Muscle layer of colon (tissue), 2 donors: ENCODE results near the gene PALLD.

ENCODE experiments used
- H3K27ac ChIP-seq: one replicate; pipeline ENCODE4 v1.7.0; 2013; ENCODE audit warnings: low read depth, mild to moderate bottlenecking, low read length, moderate library complexity
- H3K27me3 ChIP-seq, 2 donors: one replicate each; pipeline ENCODE4 v1.7.0; 2013; ENCODE audit warnings: low read length in 2 of 2, mild to moderate bottlenecking in 2 of 2; ENCODE audit not compliant: insufficient read depth in 2 of 2, control insufficient read depth in 1 of 2
- H3K36me3 ChIP-seq: one replicate; pipeline ENCODE4 v1.7.0; 2013; ENCODE audit warnings: mild to moderate bottlenecking, low read length; ENCODE audit not compliant: insufficient read depth
- H3K4me1 ChIP-seq: one replicate; pipeline ENCODE4 v1.7.0; 2013; ENCODE audit warnings: mild to moderate bottlenecking, low read length; ENCODE audit not compliant: insufficient read depth
- H3K4me3 ChIP-seq, 2 donors: one replicate each; pipeline ENCODE4 v1.7.0; 2013; ENCODE audit warnings: low read length in 2 of 2, low read depth in 1 of 2, mild to moderate bottlenecking in 1 of 2, moderate library complexity in 1 of 2
- H3K9ac ChIP-seq: one replicate; pipeline ENCODE4 v1.7.0; 2013; ENCODE audit warnings: low read length
- H3K9me3 ChIP-seq: one replicate; pipeline ENCODE4 v1.7.0; 2013; ENCODE audit warnings: mild to moderate bottlenecking, low read length
- donor health status: abdominal sarcoma.
- donor health status: Adenocarcinoma of cecum.

Gene PALLD

GRCh38 chr4:168784786-168785461, 288.1 kb downstream of the PALLD start:
- H3K9ac ChIP-seq, result no peak overlapping the region
- H3K27ac ChIP-seq, result no peak overlapping the region
- H3K27me3 ChIP-seq, result no peaks in the 10 kb centered on the region
- no peaks in the 10 kb centered on the region for H3K36me3 ChIP-seq
- no peaks in the 10 kb centered on the region for H3K4me1 ChIP-seq
- no peaks in the 10 kb centered on the region for H3K9me3 ChIP-seq
- no peak overlapping the region for H3K4me3 ChIP-seq

GRCh38 chr4:168787334-168787733, 290.5 kb downstream of the PALLD start:
- H3K27ac ChIP-seq, result no peak overlapping the region
- no peak overlapping the region for H3K9ac ChIP-seq
- no peaks in the 10 kb centered on the region for H3K4me1 ChIP-seq
- H3K9me3 ChIP-seq, result no peaks in the 10 kb centered on the region
- no peaks in the 10 kb centered on the region for H3K36me3 ChIP-seq
- H3K27me3 ChIP-seq, result no peaks in the 10 kb centered on the region
- H3K4me3 ChIP-seq, result no peak overlapping the region

GRCh38 chr4:168787801-168788595, 291.1 kb downstream of the PALLD start:
- no peak overlapping the region for H3K27ac ChIP-seq
- no peak overlapping the region for H3K9ac ChIP-seq
- H3K9me3 ChIP-seq, result no peaks in the 10 kb centered on the region
- H3K36me3 ChIP-seq, result no peaks in the 10 kb centered on the region
- H3K27me3 ChIP-seq, result no peaks in the 10 kb centered on the region
- H3K4me3 ChIP-seq, result no peak overlapping the region
- H3K4me1 ChIP-seq, result no peaks in the 10 kb centered on the region

- no peaks in the 10 kb centered on the region for H3K4me1 ChIP-seq
- H3K9ac ChIP-seq, result no peak overlapping the region
- H3K9me3 ChIP-seq, result no peaks in the 10 kb centered on the region
- H3K27me3 ChIP-seq, result no peaks in the 10 kb centered on the region
- no peaks in the 10 kb centered on the region for H3K36me3 ChIP-seq
- H3K27ac ChIP-seq, result no peak overlapping the region
- H3K4me3 ChIP-seq, result no peak overlapping the region
These were observed 294.0 kb downstream of the PALLD start for GRCh38 chr4:168790898-168791297.

GRCh38 chr4:168791376-168791775, 294.5 kb downstream of the PALLD start:
- Histone ChIP-seq H3K9me3 (no peaks in the 10 kb centered on the region), H3K4me3 (no peak overlapping the region), H3K36me3 (no peaks in the 10 kb centered on the region), H3K27me3 (no peaks in the 10 kb centered on the region), H3K4me1 (peaks cover 4% of the 10 kb centered on the region), H3K27ac (no peak overlapping the region), H3K9ac (no peak overlapping the region)

GRCh38 chr4:168793542-168793941, 296.7 kb downstream of the PALLD start:
- H3K9ac ChIP-seq, result no peak overlapping the region
- no peak overlapping the region for H3K4me3 ChIP-seq
- H3K27me3 ChIP-seq, result no peaks in the 10 kb centered on the region
- no peaks in the 10 kb centered on the region for H3K36me3 ChIP-seq
- no peak overlapping the region for H3K27ac ChIP-seq
- no peaks in the 10 kb centered on the region for H3K9me3 ChIP-seq
- peaks cover 18% of the 10 kb centered on the region for H3K4me1 ChIP-seq

GRCh38 chr4:168794092-168794707, 297.3 kb downstream of the PALLD start:
- Histone ChIP-seq H3K27me3 (no peaks in the 10 kb centered on the region), H3K36me3 (no peaks in the 10 kb centered on the region), H3K4me3 (no peak overlapping the region), H3K4me1 (peaks cover 18% of the 10 kb centered on the region), H3K9me3 (no peaks in the 10 kb centered on the region), H3K9ac (no peak overlapping the region), H3K27ac (no peak overlapping the region)

GRCh38 chr4:168794881-168795280, 298.0 kb downstream of the PALLD start:
- peaks cover 18% of the 10 kb centered on the region for H3K4me1 ChIP-seq
- H3K9ac ChIP-seq, result no peak overlapping the region
- H3K4me3 ChIP-seq, result no peak overlapping the region
- H3K27ac ChIP-seq, result no peak overlapping the region
- no peaks in the 10 kb centered on the region for H3K27me3 ChIP-seq
- no peaks in the 10 kb centered on the region for H3K36me3 ChIP-seq
- no peaks in the 10 kb centered on the region for H3K9me3 ChIP-seq

- H3K36me3 ChIP-seq, result no peaks in the 10 kb centered on the region
- H3K27ac ChIP-seq, result no peak overlapping the region
These were observed 298.5 kb downstream of the PALLD start for GRCh38 chr4:168795346-168795745.

GRCh38 chr4:168796362-168797106, 299.7 kb downstream of the PALLD start:
- no peaks in the 10 kb centered on the region for H3K9me3 ChIP-seq
- H3K4me3 ChIP-seq, result no peak overlapping the region
- no peaks in the 10 kb centered on the region for H3K27me3 ChIP-seq
- peaks cover 18% of the 10 kb centered on the region for H3K4me1 ChIP-seq
- H3K36me3 ChIP-seq, result no peaks in the 10 kb centered on the region
- no peak overlapping the region for H3K9ac ChIP-seq
- H3K27ac ChIP-seq, result peak overlapping the region; percentile 5

More at GRCh38 chr4:168795346-168795745, 298.5 kb downstream of the PALLD start:
- Histone ChIP-seq H3K4me3 (no peak overlapping the region), H3K4me1 (peaks cover 18% of the 10 kb centered on the region), H3K9ac (no peak overlapping the region), H3K27me3 (no peaks in the 10 kb centered on the region), H3K9me3 (no peaks in the 10 kb centered on the region)

- H3K27ac ChIP-seq, result no peak overlapping the region
- H3K9ac ChIP-seq, result no peak overlapping the region
- no peaks in the 10 kb centered on the region for H3K36me3 ChIP-seq
- H3K9me3 ChIP-seq, result no peaks in the 10 kb centered on the region
- H3K4me3 ChIP-seq, result no peak overlapping the region
- no peaks in the 10 kb centered on the region for H3K27me3 ChIP-seq
- peaks cover 18% of the 10 kb centered on the region for H3K4me1 ChIP-seq
These were observed 300.3 kb downstream of the PALLD start for GRCh38 chr4:168797194-168797593.
